PC-9 (cell line): ENCODE results near the gene NR6A1.

Experiments used
- CTCF ChIP-seq: fragments of 200-600 bp; sonication (generic); conservative IDR thresholded peaks from 2 replicates; pipeline ENCODE4 v1.6.1; 2017; ENCODE audit warnings: mixed run types, antibody characterized with exemption, mild to moderate bottlenecking, moderate library complexity
- EZH2 ChIP-seq: fragments of 200-600 bp; sonication (generic); IDR thresholded peaks from 2 replicates; pipeline ENCODE4 v1.8.0; 2017; ENCODE audit warnings: antibody characterized with exemption, low read depth

GRCh38 chr9:124720429-124721108 is 50.5 kb downstream of the NR6A1 start:
- TF ChIP-seq CTCF (no peak), EZH2 (no peak)
